ENCODE measurements around the gene NAV3.

- TF ChIP-seq CTCF (IDR thresholded peaks at IDR 0.05; ENCODE audit: low read depth, low read length) = no peak
- no peak for TF ChIP-seq EZH2phosphoT487 (IDR thresholded peaks at IDR 0.05; ENCODE audit: low read depth)
Observed at GRCh38 chr12:77915071-77915600, 84.4 kb downstream of the NAV3 start.

Data from OCI-LY3 (cell line).